HepG2 (cell line): Measurements from ENCODE around the gene EXOC1. TPM values are rescaled to one million over a fixed set of nuclear protein-coding genes. Genes with fewer than 3 reads are reported as not detected.
A peak's percentile ranks its signal among the peaks of the same experiment; 100 is the strongest.

Experiments used
- BORCS8-MEF2B ChIP-seq: sonication (generic); formaldehyde crosslinking; IDR thresholded peaks from 2 replicates; pipeline ENCODE4 v1.8.0; 2022; ENCODE audit warnings: mild to moderate bottlenecking, missing genetic modification reagents
- BRCA1 ChIP-seq: sonication (generic); formaldehyde crosslinking; IDR thresholded peaks from 2 replicates; pipeline ENCODE4 v1.4.0; 2020; ENCODE audit warnings: missing genetic modification reagents
- CCDC6 ChIP-seq: sonication (generic); formaldehyde crosslinking; IDR thresholded peaks from 2 replicates; pipeline ENCODE4 v1.8.1; 2022; ENCODE audit warnings: mild to moderate bottlenecking, missing genetic modification reagents, moderate library complexity
- EED ChIP-seq: sonication (generic); formaldehyde crosslinking; IDR thresholded peaks from 2 replicates; pipeline ENCODE4 v1.5.0; 2020; ENCODE audit warnings: mild to moderate bottlenecking, missing genetic modification reagents
- FOXJ3 ChIP-seq: sonication (generic); formaldehyde crosslinking; IDR thresholded peaks from 2 replicates; pipeline ENCODE4 v1.4.0; 2020; ENCODE audit warnings: missing genetic modification reagents, mild to moderate bottlenecking, borderline replicate concordance
- HNRNPH1 ChIP-seq: fragments of 200-400 bp; formaldehyde crosslinking; optimal IDR thresholded peaks from 2 replicates; pipeline ENCODE3; 2017; ENCODE audit warnings: mild to moderate bottlenecking, low read depth, low read length
- ISX ChIP-seq: sonication (generic); formaldehyde crosslinking; conservative IDR thresholded peaks from 2 replicates; pipeline ENCODE4 v1.5.0; 2020; ENCODE audit warnings: missing genetic modification reagents
- LCORL ChIP-seq, 2 experiments: fragments of 450-650 bp in 1 of 2; sonication (generic) in 1 of 2; formaldehyde crosslinking in 1 of 2; IDR thresholded peaks; 2 replicates each; pipeline versions ENCODE4 v1.5.0 to v1.6.1; 2017 to 2020; ENCODE audit warnings: antibody characterized with exemption in 1 of 2, missing genetic modification reagents in 1 of 2
- MATR3 ChIP-seq: sonication (generic); formaldehyde crosslinking; IDR thresholded peaks from 2 replicates; pipeline ENCODE4 v1.4.0; 2020; ENCODE audit warnings: missing genetic modification reagents
- MTF1 ChIP-seq: sonication (generic); formaldehyde crosslinking; IDR thresholded peaks from 2 replicates; pipeline ENCODE4 v1.5.0; 2020; ENCODE audit warnings: missing genetic modification reagents
- NFYC ChIP-seq: IDR thresholded peaks from 2 replicates; pipeline ENCODE4 v1.6.1; 2016; ENCODE audit warnings: missing genetic modification reagents, missing compliant biosample characterization
- NKX3-1 ChIP-seq: sonication (generic); formaldehyde crosslinking; IDR thresholded peaks from 2 replicates; pipeline ENCODE4 v1.5.0; 2020; ENCODE audit warnings: missing genetic modification reagents
- PHF21A ChIP-seq: sonication (generic); formaldehyde crosslinking; IDR thresholded peaks from 2 replicates; pipeline ENCODE4 v1.5.0; 2020; ENCODE audit warnings: mild to moderate bottlenecking, missing genetic modification reagents
- SKI ChIP-seq: fragments of 450-650 bp; IDR thresholded peaks from one replicate; pipeline ENCODE4 v1.6.1; 2018; ENCODE audit warnings: mild to moderate bottlenecking; ENCODE audit not compliant: partially characterized antibody
- SMAD3 ChIP-seq: sonication (generic); formaldehyde crosslinking; IDR thresholded peaks from 2 replicates; pipeline ENCODE4 v1.4.0; 2020; ENCODE audit warnings: missing genetic modification reagents
- SPEN ChIP-seq: sonication (generic); formaldehyde crosslinking; IDR thresholded peaks from 2 replicates; pipeline ENCODE4 v1.5.1; 2020; ENCODE audit warnings: low read depth, mild to moderate bottlenecking, missing genetic modification reagents
- TOPORS ChIP-seq: sonication (generic); formaldehyde crosslinking; IDR thresholded peaks from 2 replicates; pipeline ENCODE4 v1.8.0; 2023; ENCODE audit warnings: mild to moderate bottlenecking, missing genetic modification reagents
- XRCC5 ChIP-seq: fragments of 200-400 bp; formaldehyde crosslinking; optimal IDR thresholded peaks from 2 replicates; pipeline ENCODE3; 2017; ENCODE audit warnings: mild to moderate bottlenecking, low read length
- ZBTB7A ChIP-seq: sonication (generic); formaldehyde crosslinking; IDR thresholded peaks from 2 replicates; pipeline ENCODE4 v1.8.0; 2022; ENCODE audit warnings: mild to moderate bottlenecking, missing genetic modification reagents
- ZNF124 ChIP-seq: sonication (generic); formaldehyde crosslinking; IDR thresholded peaks from 2 replicates; pipeline ENCODE4 v1.4.0; 2020; ENCODE audit warnings: missing genetic modification reagents
- ZNF224 ChIP-seq: sonication (generic); formaldehyde crosslinking; IDR thresholded peaks from 2 replicates; pipeline ENCODE4 v1.5.0; 2020; ENCODE audit warnings: mild to moderate bottlenecking, missing genetic modification reagents
- ZNF256 ChIP-seq: sonication (generic); formaldehyde crosslinking; conservative IDR thresholded peaks from 2 replicates; pipeline ENCODE4 v1.4.0; 2020; ENCODE audit warnings: missing genetic modification reagents
- ZNF367 ChIP-seq: sonication (generic); formaldehyde crosslinking; IDR thresholded peaks from 2 replicates; pipeline ENCODE4 v1.4.0; 2020; ENCODE audit warnings: missing genetic modification reagents, borderline replicate concordance
- ZNF430 ChIP-seq: sonication (generic); formaldehyde crosslinking; IDR thresholded peaks from 2 replicates; pipeline ENCODE4 v1.9.0; 2021; ENCODE audit warnings: mild to moderate bottlenecking, missing genetic modification reagents
- ZNF446 ChIP-seq: sonication (generic); formaldehyde crosslinking; IDR thresholded peaks from 2 replicates; pipeline ENCODE4 v1.5.0; 2020; ENCODE audit warnings: mild to moderate bottlenecking, missing genetic modification reagents
- ZNF577 ChIP-seq: sonication (generic); formaldehyde crosslinking; IDR thresholded peaks from 2 replicates; pipeline ENCODE4 v1.4.0; 2020; ENCODE audit warnings: mild to moderate bottlenecking, low read depth, missing genetic modification reagents, borderline replicate concordance
- polyA plus RNA-seq, 8 experiments: library from polyadenylated mRNA; depleted of rRNA in 3 of 8; stranded (reverse) in 7 of 8; unstranded in 1 of 8; fragments of >200 nt; fragmentation: Illumina TruSeq in 4 of 8; extraction: Trizol in 4 of 8; gene quantifications; 2 replicates each; pipeline versions ENCODE4 v1.2.1 to v1.2.3, GENCODE V29; 2011 to 2016; ENCODE audit warnings: low read depth in 4 of 8, missing spikeins in 1 of 8, mixed read lengths in 1 of 8; ENCODE audit not compliant: insufficient read depth in 1 of 8
- total RNA-seq, 5 experiments: library from RNA; depleted of rRNA; stranded (reverse); fragments of >200 nt; fragmentation: Illumina TruSeq; extraction: Trizol; gene quantifications; 2 replicates each; pipeline ENCODE4 v1.2.3, GENCODE V29; 2016; ENCODE audit warnings: low read depth in 1 of 5
- TF ChIP-seq, protein P1 (sequence below): fragments of 450-650 bp; IDR thresholded peaks from 2 replicates; pipeline ENCODE4 v1.6.1; 2017
- TF ChIP-seq, protein P2 (sequence below): sonication (generic); formaldehyde crosslinking; IDR thresholded peaks from 2 replicates; pipeline ENCODE4 v1.9.0; 2021; ENCODE audit warnings: missing genetic modification reagents, borderline replicate concordance
- TF ChIP-seq, protein P3 (sequence below): sonication (generic); formaldehyde crosslinking; IDR thresholded peaks from 2 replicates; pipeline ENCODE4 v1.4.0; 2020; ENCODE audit warnings: mild to moderate bottlenecking, missing genetic modification reagents

Gene EXOC1
- total and polyA plus RNA-seq, 2 of the 13 experiments (the other 11 are each of a cell fraction or from before 2014, with no cell fraction given), result 9.1 to 18.4 TPM

DNA sequence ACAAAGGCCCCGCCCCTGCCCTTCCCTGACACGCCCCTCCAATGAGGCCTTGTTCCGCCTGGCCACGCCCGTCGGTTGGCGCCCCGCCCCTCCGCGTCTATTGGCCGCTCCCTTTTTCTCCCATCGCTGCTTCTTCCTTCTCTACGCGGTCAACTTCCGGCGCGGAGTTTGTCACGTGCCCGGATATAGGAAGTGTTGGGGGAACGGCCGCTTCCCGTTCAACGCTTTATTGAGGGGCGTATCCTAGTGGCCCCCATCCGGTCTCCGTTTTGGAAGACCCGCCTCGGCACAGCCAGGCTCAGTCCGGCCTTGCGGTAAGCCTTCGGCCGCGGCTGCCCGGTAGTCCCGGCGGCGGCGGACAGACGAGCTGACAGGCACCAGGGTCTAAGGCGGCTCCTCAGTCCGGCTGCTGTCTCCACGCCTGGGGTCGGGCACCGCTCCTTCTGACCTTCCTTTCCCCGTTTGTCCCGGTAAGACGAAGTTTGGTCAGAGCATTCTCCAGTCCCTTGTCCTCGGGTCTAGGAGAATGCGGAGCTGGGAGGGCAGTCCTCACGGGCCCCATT is at the start of gene EXOC1 (continued):
- peak; percentile 61 for TF ChIP-seq XRCC5
- TF ChIP-seq ZNF256 (CRISPR knock-in tag), result no peak
- TF ChIP-seq EED (CRISPR knock-in tag), result no peak
- TF ChIP-seq, protein P1, sequence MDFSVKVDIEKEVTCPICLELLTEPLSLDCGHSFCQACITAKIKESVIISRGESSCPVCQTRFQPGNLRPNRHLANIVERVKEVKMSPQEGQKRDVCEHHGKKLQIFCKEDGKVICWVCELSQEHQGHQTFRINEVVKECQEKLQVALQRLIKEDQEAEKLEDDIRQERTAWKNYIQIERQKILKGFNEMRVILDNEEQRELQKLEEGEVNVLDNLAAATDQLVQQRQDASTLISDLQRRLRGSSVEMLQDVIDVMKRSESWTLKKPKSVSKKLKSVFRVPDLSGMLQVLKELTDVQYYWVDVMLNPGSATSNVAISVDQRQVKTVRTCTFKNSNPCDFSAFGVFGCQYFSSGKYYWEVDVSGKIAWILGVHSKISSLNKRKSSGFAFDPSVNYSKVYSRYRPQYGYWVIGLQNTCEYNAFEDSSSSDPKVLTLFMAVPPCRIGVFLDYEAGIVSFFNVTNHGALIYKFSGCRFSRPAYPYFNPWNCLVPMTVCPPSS, result no peak
- 0 out of 2 replicates have a peak, but pooled peaks have one; percentile 48 for TF ChIP-seq ZNF124 (CRISPR knock-in tag)
- no peak for TF ChIP-seq ZNF430 (CRISPR knock-in tag)
- peak; percentile 76; the same call in 1 of the 2 replicates for TF ChIP-seq BORCS8-MEF2B (CRISPR knock-in tag)
- TF ChIP-seq, protein P2, sequence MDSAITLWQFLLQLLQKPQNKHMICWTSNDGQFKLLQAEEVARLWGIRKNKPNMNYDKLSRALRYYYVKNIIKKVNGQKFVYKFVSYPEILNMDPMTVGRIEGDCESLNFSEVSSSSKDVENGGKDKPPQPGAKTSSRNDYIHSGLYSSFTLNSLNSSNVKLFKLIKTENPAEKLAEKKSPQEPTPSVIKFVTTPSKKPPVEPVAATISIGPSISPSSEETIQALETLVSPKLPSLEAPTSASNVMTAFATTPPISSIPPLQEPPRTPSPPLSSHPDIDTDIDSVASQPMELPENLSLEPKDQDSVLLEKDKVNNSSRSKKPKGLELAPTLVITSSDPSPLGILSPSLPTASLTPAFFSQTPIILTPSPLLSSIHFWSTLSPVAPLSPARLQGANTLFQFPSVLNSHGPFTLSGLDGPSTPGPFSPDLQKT (CRISPR knock-in tag), result no peak
- peak; percentile 34; the same call in 1 of the 2 replicates for TF ChIP-seq ZNF367 (CRISPR knock-in tag)
- peak; percentile 21; the same call in 1 of the 2 replicates for TF ChIP-seq ZBTB7A (CRISPR knock-in tag)
- no peak for TF ChIP-seq TOPORS (CRISPR knock-in tag)
- TF ChIP-seq SKI, result no peak
- TF ChIP-seq SPEN, result peak; percentile 85
- TF ChIP-seq MATR3, result no peak
- no peak for TF ChIP-seq ZNF446 (CRISPR knock-in tag)
- no peak for TF ChIP-seq SMAD3 (CRISPR knock-in tag)
- peak; percentile 77 for TF ChIP-seq NFYC
- no peak for TF ChIP-seq NKX3-1
- TF ChIP-seq CCDC6 (CRISPR knock-in tag), result peak; percentile 70; the same call in 1 of the 2 replicates
- TF ChIP-seq, protein P3, sequence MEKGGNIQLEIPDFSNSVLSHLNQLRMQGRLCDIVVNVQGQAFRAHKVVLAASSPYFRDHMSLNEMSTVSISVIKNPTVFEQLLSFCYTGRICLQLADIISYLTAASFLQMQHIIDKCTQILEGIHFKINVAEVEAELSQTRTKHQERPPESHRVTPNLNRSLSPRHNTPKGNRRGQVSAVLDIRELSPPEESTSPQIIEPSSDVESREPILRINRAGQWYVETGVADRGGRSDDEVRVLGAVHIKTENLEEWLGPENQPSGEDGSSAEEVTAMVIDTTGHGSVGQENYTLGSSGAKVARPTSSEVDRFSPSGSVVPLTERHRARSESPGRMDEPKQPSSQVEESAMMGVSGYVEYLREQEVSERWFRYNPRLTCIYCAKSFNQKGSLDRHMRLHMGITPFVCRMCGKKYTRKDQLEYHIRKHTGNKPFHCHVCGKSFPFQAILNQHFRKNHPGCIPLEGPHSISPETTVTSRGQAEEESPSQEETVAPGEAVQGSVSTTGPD (CRISPR knock-in tag), result no peak
- no peak for TF ChIP-seq LCORL (IDR thresholded peaks at IDR 0.05)
- TF ChIP-seq LCORL (CRISPR knock-in tag; IDR thresholded peaks at IDR 0.05), result peak; percentile 53; the same call in 1 of the 2 replicates
- no peak for TF ChIP-seq HNRNPH1
- TF ChIP-seq ZNF224 (CRISPR knock-in tag), result 0 out of 2 replicates have a peak, but pooled peaks have one; percentile 43
- TF ChIP-seq FOXJ3 (CRISPR knock-in tag), result peak; percentile 72; the same call in 1 of the 2 replicates
- TF ChIP-seq ISX (CRISPR knock-in tag), result no peak
- TF ChIP-seq ZNF577 (CRISPR knock-in tag), result no peak
- TF ChIP-seq MTF1 (CRISPR knock-in tag), result no peak
- TF ChIP-seq PHF21A (CRISPR knock-in tag), result peak; percentile 48; the same call in 1 of the 2 replicates
- no peak for TF ChIP-seq BRCA1 (CRISPR knock-in tag)
